Cardiac muscle cell (in vitro differentiated cells and primary cell): ENCODE measurements around the gene SMAD7. TPM values are rescaled to one million over a fixed set of nuclear protein-coding genes. Genes with fewer than 3 reads are reported as not detected.

Experiments
- DNase-seq, 2 donors: peaks; one replicate each; pipeline versions ENCODE4 v3.0.0 to v3.0.0-alpha.2; 2010 to 2017; ENCODE audit warnings: low read depth in 1 of 2, low spot score in 1 of 2
- H3K27ac ChIP-seq: fragments of 200-600 bp; sonication (generic); 2 replicates; pipeline ENCODE4 v1.5.1; 2016
- H3K27me3 ChIP-seq: fragments of 200-600 bp; sonication (generic); 2 replicates; pipeline ENCODE4 v1.6.0; 2016; ENCODE audit warnings: control low read depth
- H3K36me3 ChIP-seq: fragments of 200-600 bp; sonication (generic); 2 replicates; pipeline ENCODE4 v1.5.1; 2016; ENCODE audit warnings: control low read depth
- H3K4me1 ChIP-seq: fragments of 200-600 bp; sonication (generic); 2 replicates; pipeline ENCODE4 v1.8.1; 2017; ENCODE audit warnings: low read depth, mild to moderate bottlenecking, mixed run types
- H3K4me3 ChIP-seq: fragments of 200-600 bp; sonication (generic); 2 replicates; pipeline ENCODE4 v1.5.1; 2016; ENCODE audit warnings: mild to moderate bottlenecking
- H3K9me3 ChIP-seq: fragments of 200-600 bp; sonication (generic); 2 replicates; pipeline ENCODE4 v1.5.1; 2017; ENCODE audit warnings: low read depth, mild to moderate bottlenecking, control low read depth
- polyA plus RNA-seq: library from polyadenylated mRNA; unstranded; fragments of >200 nt; fragmentation: Nextera tagmentation; extraction: Ambion mirVana; gene quantifications from 2 replicates; pipeline ENCODE4 v1.2.1, GENCODE V29; 2016
- total RNA-seq: library from RNA; depleted of rRNA; stranded (reverse); fragments of >200 nt; gene quantifications from 2 replicates; pipeline ENCODE4 v1.2.3, GENCODE V29; 2016
- TF ChIP-seq, protein P1 (sequence below): IDR thresholded peaks from 2 replicates; pipeline ENCODE4 v1.5.1; 2012; ENCODE audit warnings: low read depth, mild to moderate bottlenecking, low read length

The SMAD7 gene
- total and polyA plus RNA-seq, 2 experiments from 2014 or later = 60.1 to 129 TPM

DNA sequence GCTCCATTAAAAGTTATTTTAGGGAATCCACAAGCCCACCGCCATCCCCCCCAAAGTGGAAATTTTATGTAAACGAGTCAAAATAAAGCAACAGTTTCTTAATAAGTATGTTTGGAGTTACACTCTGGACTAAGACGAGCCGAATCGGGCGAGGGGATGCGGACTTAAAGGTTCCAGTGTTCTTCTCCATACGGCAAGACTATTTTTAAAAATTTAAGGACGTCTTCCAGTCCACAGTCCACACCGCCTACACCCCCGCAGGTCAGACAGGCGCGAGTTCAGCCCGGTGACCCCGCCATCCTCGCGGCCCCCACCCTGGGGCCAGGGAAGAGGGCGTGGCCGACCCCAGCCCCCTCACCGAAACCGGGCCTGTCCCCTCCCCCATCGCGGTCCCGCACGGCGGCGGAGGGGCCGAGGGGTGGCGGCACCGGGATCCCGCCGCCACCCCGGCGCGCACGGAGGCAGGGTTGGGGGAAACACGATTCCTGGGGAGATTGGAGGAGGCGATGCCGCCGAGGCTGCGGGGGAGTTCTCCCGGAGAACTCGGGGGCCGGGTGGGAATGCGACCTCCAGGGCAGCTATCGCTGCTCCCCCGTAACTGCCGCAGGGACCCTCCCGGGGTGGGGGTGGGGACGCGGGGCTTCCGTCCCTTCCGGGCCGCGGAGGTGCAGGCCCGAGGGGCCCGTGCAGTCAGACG lies 24.5 kb upstream of the SMAD7 start:
- H3K27ac ChIP-seq = peak overlapping the region; percentile 95
- peak overlapping the region; percentile 57 for H3K4me3 ChIP-seq
- peaks cover 21% of the 10 kb centered on the region for H3K4me1 ChIP-seq
- DNase-seq = peak in 1 of 2 donors; percentile 39
- no peaks in the 10 kb centered on the region for H3K9me3 ChIP-seq
- TF ChIP-seq, protein P1, sequence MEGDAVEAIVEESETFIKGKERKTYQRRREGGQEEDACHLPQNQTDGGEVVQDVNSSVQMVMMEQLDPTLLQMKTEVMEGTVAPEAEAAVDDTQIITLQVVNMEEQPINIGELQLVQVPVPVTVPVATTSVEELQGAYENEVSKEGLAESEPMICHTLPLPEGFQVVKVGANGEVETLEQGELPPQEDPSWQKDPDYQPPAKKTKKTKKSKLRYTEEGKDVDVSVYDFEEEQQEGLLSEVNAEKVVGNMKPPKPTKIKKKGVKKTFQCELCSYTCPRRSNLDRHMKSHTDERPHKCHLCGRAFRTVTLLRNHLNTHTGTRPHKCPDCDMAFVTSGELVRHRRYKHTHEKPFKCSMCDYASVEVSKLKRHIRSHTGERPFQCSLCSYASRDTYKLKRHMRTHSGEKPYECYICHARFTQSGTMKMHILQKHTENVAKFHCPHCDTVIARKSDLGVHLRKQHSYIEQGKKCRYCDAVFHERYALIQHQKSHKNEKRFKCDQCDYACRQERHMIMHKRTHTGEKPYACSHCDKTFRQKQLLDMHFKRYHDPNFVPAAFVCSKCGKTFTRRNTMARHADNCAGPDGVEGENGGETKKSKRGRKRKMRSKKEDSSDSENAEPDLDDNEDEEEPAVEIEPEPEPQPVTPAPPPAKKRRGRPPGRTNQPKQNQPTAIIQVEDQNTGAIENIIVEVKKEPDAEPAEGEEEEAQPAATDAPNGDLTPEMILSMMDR = no peak
- no peaks in the 10 kb centered on the region for H3K36me3 ChIP-seq
- no peaks in the 10 kb centered on the region for H3K27me3 ChIP-seq

DNA sequence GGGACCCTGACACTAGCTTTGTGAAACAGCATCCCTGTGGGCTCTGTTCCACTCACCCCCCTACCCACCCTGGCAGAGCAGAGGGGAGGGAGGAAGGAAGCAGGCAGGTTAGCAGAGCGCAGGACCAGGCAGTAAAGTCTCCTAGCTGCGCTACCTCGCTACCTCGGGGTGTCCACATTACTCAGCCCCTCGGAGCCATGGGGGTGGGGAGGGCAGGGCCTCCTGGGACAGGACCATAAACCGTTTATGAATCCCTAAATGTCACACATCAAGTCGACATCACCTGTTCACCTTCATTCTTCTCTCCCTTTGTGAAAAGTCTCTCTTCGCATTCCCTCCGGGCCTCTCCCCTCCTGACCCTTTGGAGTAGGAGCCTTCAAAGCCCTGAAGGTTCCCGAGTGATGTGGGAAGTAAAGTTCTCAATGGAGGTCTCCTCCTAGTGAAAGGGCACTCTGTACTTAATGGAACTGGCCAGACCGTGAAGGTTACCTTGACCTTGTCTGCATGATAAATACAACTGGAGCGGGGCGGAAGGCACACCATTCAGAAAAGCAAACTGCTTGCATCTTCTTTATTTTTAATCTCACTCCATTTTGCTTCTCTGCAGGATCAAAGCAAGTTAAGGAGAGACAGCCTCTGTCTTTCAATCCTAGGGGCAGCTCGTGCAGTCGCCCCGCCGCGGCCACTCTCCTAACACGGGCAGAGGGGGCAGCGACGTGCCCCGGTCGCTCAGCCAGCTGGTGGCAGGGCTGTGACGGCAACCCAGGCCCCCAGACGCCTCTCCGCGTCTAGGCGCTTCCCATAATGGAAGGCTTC lies 23.7 kb upstream of the SMAD7 start:
- Histone ChIP-seq H3K36me3 (no peaks in the 10 kb centered on the region), H3K27ac (peak overlapping the region; percentile 95), H3K27me3 (no peaks in the 10 kb centered on the region), H3K4me1 (peaks cover 21% of the 10 kb centered on the region), H3K9me3 (no peaks in the 10 kb centered on the region), H3K4me3 (peak overlapping the region; percentile 57)
- TF ChIP-seq, protein P1 = no peak
- peak in 1 of 2 donors; percentile 60 for DNase-seq

DNA sequence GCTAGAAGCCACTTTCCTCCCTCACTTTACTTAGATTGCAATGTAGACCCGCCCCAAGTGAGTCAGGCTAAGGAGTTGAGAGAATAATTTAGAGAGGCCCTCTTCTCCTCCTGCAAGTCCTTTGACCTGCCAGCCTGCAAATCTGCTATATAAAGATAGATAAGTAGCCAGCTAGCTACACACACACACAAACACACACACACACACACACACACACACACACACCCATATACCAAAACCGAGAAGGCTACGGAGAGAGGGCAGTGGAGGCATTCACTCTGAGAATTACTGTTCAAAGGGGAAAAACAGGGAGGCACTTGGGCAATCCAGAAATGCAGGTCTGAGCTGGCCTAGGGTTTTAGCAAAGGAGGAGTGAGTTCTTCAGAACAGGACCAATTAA lies 23.0 kb upstream of the SMAD7 start:
- peak overlapping the region; percentile 95 for H3K27ac ChIP-seq
- TF ChIP-seq, protein P1 = no peak
- H3K9me3 ChIP-seq = no peaks in the 10 kb centered on the region
- H3K27me3 ChIP-seq = no peaks in the 10 kb centered on the region
- peaks cover 21% of the 10 kb centered on the region for H3K4me1 ChIP-seq
- DNase-seq = peak in 1 of 2 donors; percentile 41
- H3K4me3 ChIP-seq = no peak overlapping the region
- H3K36me3 ChIP-seq = no peaks in the 10 kb centered on the region

DNA sequence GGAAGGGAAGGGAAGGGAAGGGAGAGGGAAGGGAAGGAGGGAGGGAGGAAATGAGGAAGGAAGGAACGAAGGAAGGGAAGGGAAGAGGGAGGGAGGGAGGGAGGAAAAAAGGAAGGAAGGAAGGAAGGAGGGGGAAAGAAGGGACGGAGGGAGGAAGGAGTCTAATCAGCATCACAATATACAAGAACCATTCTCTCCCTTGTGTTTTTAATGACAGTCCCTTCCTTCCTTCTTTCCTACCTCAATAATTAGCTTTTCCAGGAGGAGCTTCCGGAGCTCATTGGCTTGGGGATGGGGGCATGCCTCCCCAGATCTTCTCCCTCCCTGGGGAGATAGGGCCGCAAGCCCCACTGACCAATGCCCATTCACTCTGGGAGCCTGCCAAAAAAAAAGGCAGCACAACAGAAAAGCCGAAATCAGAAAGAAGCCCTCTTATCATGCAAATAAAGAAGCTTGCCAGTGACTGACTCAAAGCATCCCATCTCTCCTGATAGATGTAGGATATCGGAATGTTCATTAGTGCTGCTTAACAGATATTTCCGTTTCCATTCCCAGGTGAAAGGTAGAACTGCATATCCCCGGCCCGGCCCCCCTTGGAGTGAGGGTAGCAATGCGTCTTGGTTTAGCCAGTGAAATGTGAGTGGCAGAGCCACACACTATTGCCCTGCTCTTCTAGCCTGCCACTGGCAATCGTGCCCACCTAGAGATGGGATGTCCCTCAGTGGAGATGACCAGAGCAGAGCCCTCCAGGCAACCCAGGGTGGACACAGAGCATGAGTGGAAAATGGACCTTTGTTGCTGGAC lies 17.8 kb upstream of the SMAD7 start:
- no peak overlapping the region for H3K27ac ChIP-seq
- no peak for DNase-seq
- no peak overlapping the region for H3K4me3 ChIP-seq
- peaks cover 15% of the 10 kb centered on the region for H3K4me1 ChIP-seq
- no peaks in the 10 kb centered on the region for H3K27me3 ChIP-seq
- no peaks in the 10 kb centered on the region for H3K9me3 ChIP-seq
- TF ChIP-seq, protein P1 = no peak
- no peaks in the 10 kb centered on the region for H3K36me3 ChIP-seq

DNA sequence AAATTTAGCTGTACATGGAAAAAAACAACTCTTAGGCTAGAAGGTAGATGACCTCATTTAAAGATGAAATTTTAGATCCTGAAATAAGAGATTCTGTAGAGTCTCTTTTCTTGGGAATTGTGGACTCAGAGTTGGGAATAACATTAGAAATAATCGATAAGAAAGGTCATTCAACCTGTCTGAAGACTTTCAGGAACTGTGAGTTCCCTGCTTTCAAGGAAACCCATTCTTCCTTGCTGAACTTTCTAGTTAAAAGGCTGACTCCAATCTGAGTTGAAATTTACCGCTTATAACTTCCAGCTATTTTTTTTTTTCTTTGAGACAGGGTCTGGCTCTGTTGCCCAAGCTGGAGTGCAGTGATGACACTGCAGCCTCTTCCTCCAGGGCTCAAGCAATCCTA lies 16.8 kb upstream of the SMAD7 start:
- TF ChIP-seq, protein P1 = no peak
- Histone ChIP-seq H3K4me1 (peaks cover 10% of the 10 kb centered on the region), H3K27me3 (no peaks in the 10 kb centered on the region), H3K36me3 (no peaks in the 10 kb centered on the region), H3K27ac (no peak overlapping the region), H3K9me3 (no peaks in the 10 kb centered on the region), H3K4me3 (no peak overlapping the region)
- DNase-seq = no peak
